Stimulated activated CD8-positive, alpha-beta memory T cell treated with anti-CD3 and anti-CD28 coated beads, Interleukin-7, amount 100 ng/mL, for 4 hours (primary cell): ENCODE results near the gene STK25.
A peak's percentile ranks its signal among the peaks of the same experiment; 100 is the strongest.
"Not testable (repeated sequence)": the region's sequence is repeated elsewhere in the genome, so short reads cannot be mapped to it uniquely, and the experiment has no call there.

ENCODE experiments used
- DNase-seq, 2 donors: peaks; one replicate each; pipeline ENCODE4 v3.0.0-alpha.2; 2020; ENCODE audit warnings: low read depth in 2 of 2

The STK25 gene

DNA sequence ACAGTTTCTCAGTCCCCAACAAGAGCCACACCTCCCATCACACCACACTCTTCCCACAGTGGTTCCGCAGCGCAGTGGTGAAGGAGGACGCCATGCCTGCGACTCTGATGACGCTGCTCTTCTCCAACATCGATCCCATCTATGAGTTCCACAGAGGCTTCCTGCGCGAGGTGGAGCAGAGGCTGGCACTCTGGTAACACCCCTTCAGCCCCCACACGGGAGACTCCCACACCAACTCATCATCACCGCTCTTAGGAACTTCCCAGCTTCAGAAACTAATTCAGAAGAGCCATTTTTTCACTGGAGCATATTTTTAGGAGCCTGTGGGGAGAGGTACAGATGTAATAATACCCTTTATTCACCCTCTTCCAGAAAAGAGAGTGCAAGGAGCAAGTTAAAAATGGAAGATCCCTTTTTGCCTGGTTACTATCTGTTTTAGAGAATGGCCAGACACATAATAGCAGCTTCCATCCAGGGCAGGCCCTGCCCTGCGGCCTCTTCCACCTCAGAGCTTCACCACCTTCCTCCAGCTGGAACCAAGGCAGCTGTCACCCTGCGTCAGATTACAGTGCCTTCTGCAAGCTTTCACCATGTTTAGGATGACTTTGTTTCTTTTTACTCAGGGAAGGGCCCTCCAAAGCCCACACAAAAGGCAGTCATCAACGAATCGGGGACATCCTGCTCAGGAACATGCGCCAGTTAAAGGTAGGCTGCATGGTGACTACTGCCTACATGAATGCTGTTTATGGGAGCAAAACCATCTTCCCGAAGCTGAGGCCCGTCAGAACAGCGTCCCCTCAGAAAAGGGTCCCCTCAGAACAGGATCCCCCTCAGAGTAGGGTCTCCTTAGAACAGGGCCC lies 44.9 kb downstream of the STK25 start:
- DNase-seq = no peak

DNA sequence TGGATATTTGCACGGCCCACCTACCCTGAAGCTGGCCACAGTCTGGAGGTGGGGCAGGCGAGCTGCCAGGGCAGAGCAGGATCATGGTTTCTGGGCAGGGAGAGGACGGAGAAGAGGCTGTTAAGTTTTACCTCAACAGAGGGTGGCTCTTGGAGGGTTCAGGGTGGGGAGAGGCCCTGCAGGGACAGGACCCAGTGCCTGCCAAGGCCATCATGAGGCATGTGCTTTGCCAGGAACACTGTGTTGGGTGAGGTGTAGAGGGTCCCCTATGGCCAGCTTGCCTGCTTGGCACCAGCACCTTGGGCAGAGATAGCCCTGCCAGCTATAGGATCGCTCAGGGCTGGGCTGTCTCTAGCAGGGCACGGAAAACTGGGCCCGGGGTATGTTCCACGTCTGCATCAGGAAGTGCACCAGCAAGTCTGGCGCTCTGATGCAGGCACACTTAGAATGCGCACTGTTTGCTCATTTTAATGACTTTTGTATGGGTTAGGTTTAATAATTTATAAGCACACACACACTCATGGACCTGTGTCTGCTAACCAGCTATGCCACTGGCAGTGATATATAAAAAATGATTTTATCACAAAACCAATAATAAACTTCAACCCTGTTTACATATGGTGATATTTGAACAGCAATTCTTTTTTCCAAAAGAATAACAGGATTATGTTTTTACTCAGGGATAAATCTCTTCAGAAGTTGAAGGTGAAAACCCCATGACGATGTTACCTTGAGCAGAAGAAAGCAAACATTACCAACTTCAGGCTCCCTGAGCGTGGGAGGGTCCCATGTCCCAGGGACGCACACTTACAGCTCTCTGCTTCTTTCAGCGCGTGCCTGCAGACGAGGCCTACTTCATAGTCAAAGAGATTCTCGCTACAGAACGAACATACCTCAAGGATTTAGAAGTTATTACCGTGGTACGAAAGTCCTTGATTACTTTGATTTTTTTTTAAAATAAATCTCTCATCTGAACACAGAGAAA lies 46.4 kb downstream of the STK25 start:
- no peak for DNase-seq

GRCh38 chr2:241460631-241461030 lies 47.8 kb downstream of the STK25 start:
- no peak for DNase-seq

GRCh38 chr2:241459520-241459919 lies 48.9 kb downstream of the STK25 start:
- no peak for DNase-seq

GRCh38 chr2:241458687-241459086 lies 49.7 kb downstream of the STK25 start:
- DNase-seq = no peak

GRCh38 chr2:241456546-241456945 lies 51.8 kb downstream of the STK25 start:
- no peak for DNase-seq

DNA sequence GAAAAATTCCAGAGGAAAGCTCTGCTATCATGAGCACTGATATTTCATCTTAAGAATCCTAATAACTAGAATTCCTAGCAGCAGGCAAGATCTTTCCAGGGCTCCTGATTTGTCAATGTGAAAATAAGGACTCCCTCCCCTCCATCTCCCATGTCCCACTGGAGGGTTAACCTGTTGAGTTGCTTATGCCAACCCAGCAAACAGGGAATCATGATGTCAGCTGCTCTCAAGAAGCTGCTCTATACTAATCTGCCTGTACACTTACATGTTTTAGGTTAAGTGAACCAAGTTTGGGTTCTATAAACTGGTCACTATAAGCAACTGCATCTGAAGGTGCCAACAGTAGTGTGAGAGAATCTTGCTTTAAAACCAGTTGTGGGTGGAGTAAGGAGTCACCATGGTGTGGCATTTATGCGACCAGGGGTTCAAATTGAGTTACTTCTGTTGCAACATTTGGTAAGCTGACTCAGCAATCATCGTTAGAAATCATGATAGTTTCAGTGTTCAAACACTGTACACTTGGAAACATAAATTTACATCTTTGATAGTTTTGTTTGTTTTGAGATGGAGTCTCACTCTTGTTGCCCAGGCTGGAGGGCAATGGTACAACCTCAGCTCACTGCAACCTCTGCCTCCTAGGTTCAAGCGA lies 53.4 kb downstream of the STK25 start:
- no peak for DNase-seq

- DNase-seq = not testable (repeated sequence)
Measured at GRCh38 chr2:241453919-241454318, 54.5 kb downstream of the STK25 start.

GRCh38 chr2:241451840-241452506 lies 56.4 kb downstream of the STK25 start:
- DNase-seq = no peak

DNA sequence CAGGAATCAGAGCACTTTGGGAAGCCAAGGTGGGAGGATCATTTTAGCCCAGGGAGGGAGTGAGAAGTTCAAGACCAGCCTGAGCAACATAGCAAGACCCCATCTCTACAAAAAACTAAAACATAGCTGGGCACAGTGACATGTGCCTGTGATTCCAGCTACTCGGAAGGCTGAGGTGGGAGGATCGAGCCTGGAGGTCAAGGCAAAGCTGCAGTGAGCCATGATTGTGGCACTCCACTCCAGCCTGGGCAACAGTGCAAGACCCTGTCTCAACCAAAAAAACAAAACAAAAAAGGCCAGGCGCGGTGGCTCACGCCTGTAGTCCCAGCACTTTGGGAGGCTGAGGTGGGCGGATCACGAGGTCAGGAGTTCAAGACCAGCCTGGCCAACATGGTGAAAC lies 58.3 kb downstream of the STK25 start:
- DNase-seq = not testable (repeated sequence)

DNA sequence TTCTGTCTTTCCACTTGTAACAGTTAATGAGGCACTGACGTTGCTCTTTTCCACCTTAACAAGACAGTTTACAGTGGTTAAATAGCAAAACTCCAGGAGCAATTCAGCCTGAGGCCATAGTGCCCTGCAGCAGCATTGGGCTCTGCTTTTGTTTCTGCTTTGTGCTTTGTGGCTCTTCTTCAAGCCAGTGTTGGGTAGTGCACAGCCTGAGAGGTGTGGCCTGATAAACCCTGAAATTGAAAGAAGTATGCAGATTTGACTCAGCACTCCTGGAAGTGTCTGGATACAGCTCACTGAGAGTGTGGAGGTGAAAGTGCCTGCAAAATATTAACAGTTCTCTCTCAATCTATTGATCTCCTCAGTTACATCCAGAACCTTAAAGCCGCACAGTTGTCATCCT lies 63.0 kb downstream of the STK25 start:
- DNase-seq = no peak

- DNase-seq = peak; percentile 78 to 91
Measured at GRCh38 chr2:241443486-241444223, 64.7 kb downstream of the STK25 start.
